ENCODE measurements around the gene RNF135.
"Not testable (repeated sequence)": the region's sequence is repeated elsewhere in the genome, so short reads cannot be mapped to it uniquely, and the experiment has no call there.

Gene RNF135

GRCh38 chr17:30956764-30957374, 14.0 kb upstream of the RNF135 start:
- DNase-seq = no peak

GRCh38 chr17:30957741-30958140, 13.1 kb upstream of the RNF135 start:
- DNase-seq = no peak

DNA sequence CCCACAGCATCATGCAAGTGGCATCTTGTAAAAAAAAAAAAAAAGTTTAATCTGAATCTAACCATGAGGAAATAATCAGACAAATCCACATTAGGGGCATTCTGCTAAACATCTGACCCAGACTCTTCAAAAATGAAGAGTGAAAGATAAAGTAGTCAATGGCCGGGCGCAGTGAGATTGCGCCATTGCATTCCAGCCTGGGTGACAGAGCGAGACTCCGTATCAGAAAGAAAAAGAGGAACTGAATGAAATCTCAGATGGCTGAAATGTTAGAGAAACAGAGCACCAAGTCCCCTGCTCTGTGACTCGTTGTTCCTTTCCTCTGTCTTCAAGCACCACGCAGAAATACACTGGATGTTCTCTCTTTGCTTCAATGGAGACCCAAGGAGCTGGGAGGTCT, 12.7 kb upstream of the RNF135 start:
- DNase-seq = no peak

- DNase-seq = no peak
Observed at GRCh38 chr17:30961209-30962188, 9.3 kb upstream of the RNF135 start.

- DNase-seq = not testable (repeated sequence)
Observed at GRCh38 chr17:30964312-30964711, 6.5 kb upstream of the RNF135 start.

DNA sequence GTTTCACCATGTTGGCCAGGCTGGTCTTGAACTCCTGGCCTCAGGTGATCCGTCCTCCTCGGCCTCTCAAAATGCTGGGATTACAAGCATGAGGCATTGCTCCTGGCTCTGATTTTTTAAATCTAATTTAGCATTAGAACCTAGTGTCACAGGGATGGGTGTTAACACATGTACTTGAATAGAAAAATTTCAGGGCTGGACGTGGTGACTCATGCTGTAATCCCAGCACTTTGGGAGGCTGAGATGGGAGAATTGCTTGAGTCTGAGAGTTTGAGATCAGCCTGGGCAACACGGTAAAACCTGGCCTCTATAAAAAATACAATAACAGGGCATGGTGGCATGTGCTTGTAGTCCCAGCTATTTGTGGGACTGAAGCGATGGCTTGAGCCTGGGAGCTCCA, 6.0 kb upstream of the RNF135 start:
- no peak for DNase-seq

DNA sequence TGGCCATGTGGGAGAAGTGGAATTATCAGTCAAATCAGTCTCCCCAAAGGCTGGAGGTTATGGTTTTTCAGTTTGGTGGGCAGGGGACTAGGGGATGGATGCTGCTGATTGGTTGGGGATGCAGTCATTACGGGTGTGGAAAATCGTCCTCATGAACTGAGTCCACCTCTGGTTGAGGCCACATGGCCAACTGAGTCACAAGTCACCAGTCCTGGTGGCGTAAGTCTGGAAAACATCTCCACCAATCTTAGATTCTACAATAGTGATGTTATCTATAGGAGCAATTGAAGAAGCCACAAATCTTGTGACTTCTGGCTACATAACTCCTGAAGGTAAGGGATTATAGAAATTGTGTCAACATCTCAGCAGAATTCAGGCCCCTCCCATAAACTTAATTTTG, 5.2 kb upstream of the RNF135 start:
- DNase-seq = no peak

- not testable (repeated sequence) for DNase-seq
Observed at GRCh38 chr17:30967911-30968310, 2.9 kb upstream of the RNF135 start.

DNA sequence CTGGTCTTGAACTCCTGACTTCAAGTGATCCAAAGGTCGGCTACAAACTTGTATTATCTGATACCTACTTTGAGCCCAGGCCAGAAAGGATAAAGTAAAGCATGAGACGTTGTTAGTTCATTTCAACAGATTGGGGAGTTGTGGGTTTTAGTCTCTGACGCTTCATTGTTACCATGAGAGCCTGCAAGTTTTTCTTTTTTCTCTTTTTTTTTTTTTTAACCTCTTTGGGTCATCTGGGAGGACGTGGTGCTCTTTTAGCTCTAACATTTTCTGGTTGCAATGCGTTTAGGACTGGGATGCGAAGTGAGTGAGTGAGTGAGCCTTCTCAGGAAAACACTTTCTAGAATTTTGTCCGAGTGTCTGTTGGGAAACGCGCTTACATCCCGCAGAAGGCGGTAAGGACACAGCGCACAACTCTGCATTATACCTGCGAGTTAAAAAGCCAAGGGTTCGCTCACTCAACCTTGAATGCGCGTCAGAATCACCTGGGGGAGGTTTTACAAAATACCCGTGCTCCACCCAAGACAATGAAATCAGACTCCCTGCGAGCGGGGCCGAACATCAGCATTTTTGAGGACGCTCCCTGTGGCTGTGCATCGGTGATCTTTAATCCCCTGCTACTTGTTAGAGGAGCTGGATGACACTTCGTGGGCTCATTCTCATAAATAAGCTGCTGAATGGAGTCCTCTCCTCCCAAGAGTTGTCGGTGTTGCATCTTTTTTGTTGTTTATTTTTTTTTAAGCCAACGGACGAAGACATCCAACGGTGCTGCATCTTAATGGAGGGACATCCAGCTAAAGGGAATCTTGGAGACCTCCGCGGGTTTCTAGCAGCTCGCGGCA, 629 bp upstream of the RNF135 start:
- DNase-seq = no peak

GRCh38 chr17:30975042-30975820, 4.4 kb downstream of the RNF135 start:
- no peak for DNase-seq

DNA sequence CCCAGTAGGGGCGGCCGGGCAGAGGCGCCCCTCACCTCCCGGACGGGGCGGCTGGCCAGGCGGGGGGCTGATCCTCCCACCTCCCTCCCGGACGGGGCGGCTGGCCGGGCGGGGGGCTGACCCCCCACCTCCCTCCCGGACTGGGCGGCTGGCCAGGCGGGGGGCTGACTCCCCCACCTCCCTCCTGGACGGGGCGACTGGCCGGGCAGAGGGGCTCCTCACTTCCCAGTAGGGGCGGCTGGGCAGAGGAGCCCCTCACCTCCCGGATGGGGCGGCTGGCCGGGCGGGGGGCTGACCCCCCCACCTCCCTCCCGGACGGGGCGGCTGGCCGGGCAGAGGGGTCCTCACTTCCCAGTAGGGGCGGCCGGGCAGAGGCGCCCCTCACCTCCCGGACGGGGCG, 9.1 kb downstream of the RNF135 start:
- DNase-seq = not testable (repeated sequence)

DNA sequence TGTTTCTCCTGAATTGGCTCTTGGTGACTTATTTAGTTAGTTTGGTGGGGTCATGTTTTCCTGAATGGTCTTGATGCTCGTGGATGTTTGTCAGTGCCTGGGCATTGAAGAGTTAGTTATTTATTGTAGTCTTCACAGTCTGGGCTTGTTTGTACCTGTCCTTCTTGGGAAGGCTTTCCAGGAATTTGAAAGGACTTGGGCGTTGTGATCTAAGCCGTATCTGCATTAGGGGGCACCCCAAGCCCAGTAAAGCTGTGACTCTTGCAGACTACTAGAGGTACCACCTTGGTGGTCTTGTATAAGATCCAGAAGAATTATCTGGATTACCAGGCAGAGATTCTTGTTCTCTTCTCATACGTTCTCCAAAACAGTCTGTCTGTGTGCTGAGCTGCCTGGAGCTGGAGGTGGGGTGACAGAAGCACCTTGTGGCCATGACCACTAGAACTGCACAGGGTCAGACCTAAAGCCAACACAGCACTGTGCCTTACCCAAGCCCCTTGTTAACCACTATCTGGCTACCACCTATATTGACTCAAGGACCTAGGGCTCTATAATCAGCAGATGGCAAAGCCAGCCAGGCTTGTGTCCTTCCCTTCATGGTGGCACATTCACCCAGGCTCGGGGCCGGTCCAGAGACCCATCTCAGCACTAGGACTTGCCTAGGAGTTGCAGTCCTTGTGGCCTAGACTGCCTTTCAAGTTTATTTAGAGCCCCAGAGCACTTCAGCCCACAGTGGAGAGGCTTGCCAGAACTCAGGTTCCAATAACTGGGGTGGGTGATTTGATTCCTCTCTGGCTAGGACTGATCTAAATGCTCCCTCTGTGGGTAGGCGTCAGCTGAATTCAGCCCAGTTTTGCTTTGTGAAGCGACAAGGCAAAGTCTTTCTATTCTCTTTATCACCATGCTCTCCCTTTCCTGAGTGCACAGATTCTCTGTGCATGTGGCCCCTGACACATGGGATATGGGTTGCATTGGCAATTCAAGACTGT, 11.0 kb downstream of the RNF135 start:
- no peak for DNase-seq

DNA sequence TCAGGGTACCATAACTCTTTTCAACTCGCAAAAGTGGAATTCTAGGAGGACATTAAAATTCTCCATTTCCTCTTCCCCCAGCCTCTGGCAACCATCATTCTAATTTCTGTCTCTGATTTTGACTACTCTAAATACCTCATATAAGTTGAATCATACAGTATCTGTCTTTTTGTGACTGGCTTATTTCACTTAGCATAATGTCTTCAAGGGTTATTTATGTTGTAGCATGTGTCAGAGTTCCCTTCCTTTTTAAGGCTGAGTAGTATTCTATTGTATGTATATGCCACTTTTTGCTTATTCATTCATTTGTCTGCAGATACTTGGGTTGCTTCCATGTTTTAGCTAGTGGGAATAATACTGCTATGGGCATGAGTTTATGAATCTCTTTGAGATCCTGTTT, 12.0 kb downstream of the RNF135 start:
- DNase-seq = no peak

- DNase-seq = no peak
Observed at GRCh38 chr17:30990458-30990857, 19.6 kb downstream of the RNF135 start.

GRCh38 chr17:30992551-30992950, 21.7 kb downstream of the RNF135 start:
- no peak for DNase-seq

DNA sequence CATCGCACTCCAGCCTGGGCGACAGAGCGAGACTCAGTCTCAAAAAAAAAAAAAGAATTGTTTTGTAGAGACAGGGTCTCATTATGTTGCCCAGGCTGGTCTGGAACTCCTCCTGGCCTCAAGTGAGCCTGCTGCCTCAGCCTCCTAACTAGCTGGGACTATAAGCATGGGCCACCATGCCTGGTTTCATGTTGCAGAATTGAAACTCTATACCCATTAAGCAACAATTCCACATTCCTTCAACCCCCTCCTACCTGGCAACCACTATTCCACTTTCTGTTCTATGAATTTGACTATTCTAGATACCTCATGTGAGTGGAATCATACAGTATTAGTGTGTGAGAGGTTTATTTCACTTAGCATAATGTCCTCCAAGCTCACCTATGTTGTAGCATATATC, 24.5 kb downstream of the RNF135 start:
- no peak for DNase-seq

- no peak for DNase-seq
Observed at GRCh38 chr17:30996486-30996885, 25.6 kb downstream of the RNF135 start.

DNA sequence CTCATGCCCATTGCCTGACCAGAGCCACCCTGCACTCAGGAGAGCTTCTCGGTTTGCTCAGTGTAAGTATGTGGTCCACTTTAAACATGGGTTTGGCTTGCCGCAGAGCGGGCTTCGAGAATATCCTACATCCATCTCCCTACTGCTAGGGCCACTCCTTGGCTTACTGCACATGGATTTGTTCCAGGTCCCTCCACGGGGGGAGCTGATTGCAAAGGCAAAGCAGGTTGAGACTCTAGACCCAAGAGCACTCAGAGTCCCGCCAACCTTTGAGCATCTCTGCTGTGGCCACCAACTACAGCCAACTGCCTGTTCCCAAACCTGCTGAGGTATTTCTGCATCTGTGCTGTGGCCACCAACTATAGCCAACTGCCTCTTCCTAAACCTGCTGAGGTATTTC, 26.4 kb downstream of the RNF135 start:
- no peak for DNase-seq

GRCh38 chr17:30997842-30998241, 27.0 kb downstream of the RNF135 start:
- no peak for DNase-seq

DNA sequence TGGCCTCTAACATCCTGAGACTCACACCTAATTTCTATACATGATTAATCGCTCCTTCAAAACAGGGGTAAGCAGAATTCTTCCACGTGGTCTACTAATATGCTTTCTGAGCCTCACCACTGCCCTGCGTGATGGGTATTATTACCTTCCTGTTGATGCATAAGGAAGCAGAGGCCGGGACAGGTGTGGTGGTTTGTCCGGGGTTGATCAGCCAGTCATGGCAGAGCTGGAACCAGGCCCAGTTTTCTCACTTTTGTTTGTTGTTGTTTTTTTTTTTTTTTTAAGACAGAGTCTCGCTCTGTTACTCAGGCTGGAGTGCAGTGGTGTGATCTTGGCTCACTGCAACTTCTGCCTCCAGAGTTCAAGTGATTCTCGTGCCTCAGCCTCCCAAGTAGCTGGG, 31.2 kb downstream of the RNF135 start:
- DNase-seq = no peak

DNA sequence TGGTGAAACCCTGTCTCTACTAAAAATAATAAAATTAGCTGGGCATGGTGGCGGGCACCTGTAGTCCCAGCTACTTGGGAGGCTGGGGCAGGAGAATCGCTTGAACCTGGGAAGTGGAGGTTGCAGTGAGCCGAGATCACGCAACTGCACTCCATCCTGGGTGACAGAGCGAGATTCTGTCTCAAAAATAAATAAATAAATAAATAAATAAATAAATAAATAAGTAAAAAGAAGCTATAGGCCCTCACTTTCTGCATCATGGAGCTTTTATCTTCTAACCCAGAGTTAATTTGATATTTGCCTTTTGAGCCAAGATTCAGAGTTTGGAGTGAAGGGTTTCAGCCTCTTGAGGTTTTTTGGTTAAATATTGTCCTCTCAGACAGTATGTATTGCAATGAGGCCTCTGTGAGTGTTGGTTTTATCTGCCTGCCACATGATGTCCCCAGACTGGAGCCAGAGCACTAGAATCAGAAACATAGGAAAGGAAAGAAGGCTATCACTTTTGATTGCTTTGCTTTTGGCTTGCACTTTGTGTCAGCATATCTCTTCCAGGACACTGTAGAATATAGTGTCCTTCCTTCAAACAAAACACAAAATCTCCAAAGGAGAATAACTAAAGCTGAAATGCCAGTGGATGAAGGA, 32.5 kb downstream of the RNF135 start:
- no peak for DNase-seq

Data from NK-92 treated with Interleukin-12 subunit alpha and Interleukin-12 subunit beta, amount 100 ng/mL, for 24 hours (cell line).